NCI-H146 treated with DMSO at 0.1 percent for 48 hours (cell line): Measurements from ENCODE around the gene PRR16.

Experiments used
- DNase-seq: peaks from one replicate; lab custom pipeline; 2025; ENCODE audit not compliant: unreplicated experiment; lab: John Stamatoyannopoulos, UW

The PRR16 gene

GRCh38 chr5:120567066-120567465 lies 103.0 kb downstream of the PRR16 start:
- DNase-seq: no peak

- DNase-seq: no peak
Observed at GRCh38 chr5:120567921-120568320, 103.8 kb downstream of the PRR16 start.

- no peak for DNase-seq
Observed at GRCh38 chr5:120568711-120569110, 104.6 kb downstream of the PRR16 start.

GRCh38 chr5:120576588-120576987 lies 112.5 kb downstream of the PRR16 start:
- DNase-seq: no peak

DNA sequence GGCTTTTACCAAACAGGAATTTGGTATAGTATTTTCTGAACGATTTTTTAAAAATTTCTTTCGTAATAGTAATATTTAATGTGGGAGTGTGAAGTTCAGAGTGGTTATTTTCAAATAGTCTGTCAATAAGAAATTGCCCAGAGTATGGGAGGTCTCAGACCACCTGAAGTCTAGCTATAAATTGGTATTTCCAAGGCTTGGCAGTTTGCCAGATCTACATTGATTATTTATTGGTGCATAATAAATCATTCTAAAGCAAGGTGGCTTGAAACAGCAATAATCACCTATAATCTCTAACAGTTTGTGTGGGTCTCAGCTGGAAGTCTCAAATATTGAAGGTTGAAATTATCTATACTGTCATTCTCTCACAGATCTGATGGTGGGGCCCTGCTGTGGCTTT lies 118.5 kb downstream of the PRR16 start:
- no peak for DNase-seq

GRCh38 chr5:120586646-120587045 lies 122.5 kb downstream of the PRR16 start:
- DNase-seq: no peak

- no peak for DNase-seq
Observed at GRCh38 chr5:120591911-120592310, 127.8 kb downstream of the PRR16 start.

- DNase-seq: no peak
Observed at GRCh38 chr5:120599576-120599975, 135.5 kb downstream of the PRR16 start.

- no peak for DNase-seq
Observed at GRCh38 chr5:120600639-120601038, 136.5 kb downstream of the PRR16 start.

DNA sequence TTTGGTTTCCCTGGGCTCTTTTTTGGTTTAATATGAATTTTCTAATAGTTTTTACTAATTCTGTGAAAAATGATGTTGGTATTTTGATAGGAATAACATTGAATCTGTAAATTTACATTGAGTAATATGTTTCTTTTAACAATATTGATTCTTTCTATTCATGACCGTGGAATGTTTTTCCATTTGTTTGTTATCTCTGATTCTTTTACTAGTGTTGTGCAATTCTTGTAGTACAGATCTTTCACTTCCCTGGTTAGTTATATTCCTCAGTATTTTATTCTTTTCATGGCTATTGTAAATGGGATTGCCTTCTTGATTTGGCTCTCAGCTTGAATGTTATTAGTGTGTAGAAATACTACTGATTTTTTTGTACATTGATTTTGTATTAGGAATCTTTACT lies 137.9 kb downstream of the PRR16 start:
- DNase-seq: no peak

DNA sequence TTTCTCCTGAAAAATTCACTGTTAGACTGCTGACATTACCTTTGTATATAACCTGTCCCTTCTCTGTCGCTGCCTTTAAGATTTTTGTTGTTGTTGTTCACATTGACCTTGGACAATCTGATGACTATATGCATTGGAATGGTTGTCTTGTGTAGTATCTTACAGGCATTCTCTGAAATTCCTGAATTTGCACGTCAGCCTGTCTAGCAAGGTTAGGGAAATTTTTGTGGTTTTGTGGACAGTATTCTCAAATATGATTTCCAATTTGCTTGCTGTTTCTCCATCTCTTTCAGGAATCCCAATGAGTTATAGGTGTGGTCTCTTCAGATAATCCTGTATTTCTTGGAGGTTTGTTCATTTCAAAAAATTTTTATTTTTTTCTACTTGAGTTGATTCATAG lies 140.8 kb downstream of the PRR16 start:
- DNase-seq: no peak

DNA sequence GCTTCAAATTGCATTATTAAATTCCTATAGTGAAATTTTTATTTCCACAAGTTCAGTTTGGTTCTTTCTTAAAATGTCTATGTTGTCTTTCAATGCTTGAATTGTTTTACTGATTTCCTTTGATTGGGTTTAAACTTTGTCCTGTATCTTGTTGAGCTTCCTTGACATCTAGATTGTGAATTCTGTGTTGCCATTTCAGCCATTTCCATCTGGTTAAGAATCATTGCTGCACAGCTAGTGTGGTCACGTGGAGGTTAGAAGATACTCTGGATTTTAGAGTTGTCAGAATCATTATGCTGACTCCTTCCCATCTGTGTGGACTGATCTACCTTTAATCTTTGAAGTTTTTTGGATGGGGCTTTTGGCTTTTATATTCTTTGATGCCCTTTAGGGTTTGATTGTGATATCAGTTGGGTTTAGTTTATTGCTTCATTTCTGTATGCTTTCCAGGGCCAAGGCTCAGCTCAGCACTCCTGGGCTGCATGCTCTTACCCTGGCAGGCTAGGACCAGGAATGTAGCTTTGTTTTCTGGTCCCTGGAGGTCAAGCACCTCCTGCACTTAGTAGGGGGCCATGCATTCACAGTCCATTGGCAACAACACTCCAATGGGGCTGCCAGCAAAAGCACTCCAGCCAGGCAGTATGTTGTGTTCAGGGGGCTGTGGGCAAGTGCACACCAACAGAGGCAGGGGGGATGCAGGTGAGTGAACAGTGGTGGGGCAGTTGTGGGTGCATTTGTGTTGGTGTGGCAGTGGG lies 141.4 kb downstream of the PRR16 start:
- no peak for DNase-seq

GRCh38 chr5:120609570-120609969 lies 145.5 kb downstream of the PRR16 start:
- no peak for DNase-seq

DNA sequence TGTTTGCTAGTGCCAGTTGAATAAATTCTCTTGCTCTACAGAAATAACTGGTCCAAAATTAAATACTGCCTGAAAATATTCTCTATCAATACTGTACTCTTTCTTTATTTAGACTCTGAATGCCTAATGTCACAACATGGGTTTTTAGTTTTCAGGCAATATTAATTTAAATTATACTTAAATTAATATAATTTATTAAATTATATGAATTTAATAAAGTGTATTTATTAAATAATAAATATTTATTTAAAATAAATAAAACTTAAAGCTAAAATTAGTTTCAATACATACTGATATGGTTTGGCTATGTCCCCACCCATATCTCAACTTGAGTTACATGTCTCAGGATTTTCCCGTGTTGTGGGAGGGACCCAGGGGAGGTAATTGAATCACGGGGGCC lies 146.0 kb downstream of the PRR16 start:
- no peak for DNase-seq

DNA sequence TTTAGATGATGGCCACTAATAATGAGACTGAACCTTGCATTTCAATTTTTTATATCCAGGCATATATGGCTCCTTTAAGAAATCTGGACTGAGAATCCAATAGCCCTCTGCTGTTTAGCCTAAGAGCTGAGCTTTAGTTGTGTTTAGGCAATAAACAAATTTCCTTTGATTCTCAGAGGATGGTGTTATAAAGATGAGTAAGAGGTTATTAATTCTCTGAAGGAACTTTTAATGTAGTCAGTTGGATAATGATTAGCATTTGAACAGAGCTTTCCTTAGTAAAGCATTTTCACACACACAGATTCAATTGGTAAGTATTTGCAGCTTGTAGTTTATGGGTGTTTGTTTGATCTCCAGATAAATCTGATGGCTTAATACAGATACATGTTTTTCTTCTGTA lies 149.6 kb downstream of the PRR16 start:
- no peak for DNase-seq

DNA sequence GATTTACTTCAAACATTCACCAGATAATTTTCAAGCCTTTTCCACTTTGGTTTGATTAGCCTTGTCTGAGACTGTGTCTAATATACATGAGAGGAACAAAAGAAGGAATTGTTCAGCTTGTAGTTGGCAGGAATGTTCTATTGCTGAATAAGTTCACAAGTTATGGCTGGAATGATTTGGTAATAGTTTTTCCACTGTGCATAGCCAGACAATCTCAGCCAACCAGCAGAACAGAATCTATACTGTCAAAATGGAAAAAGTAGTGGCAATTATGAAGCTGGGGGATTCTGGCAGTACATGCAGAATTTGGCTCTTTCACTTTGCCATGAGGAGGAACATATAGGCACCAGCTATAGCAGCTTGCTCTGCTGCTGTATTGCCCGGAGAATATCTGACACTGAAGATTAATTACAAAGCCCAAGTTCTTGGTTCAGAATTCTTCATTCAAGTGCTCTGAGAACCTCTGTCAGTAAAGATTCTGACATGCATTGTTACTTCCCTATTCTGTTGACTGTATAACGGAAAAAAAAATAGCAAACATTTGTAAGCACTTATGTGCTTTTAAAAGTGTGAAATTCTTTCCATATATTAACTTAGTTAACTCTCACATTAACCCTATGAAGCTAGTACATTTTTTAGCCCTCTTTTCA lies 150.6 kb downstream of the PRR16 start:
- no peak for DNase-seq

GRCh38 chr5:120615967-120616645 lies 152.0 kb downstream of the PRR16 start:
- DNase-seq: no peak

DNA sequence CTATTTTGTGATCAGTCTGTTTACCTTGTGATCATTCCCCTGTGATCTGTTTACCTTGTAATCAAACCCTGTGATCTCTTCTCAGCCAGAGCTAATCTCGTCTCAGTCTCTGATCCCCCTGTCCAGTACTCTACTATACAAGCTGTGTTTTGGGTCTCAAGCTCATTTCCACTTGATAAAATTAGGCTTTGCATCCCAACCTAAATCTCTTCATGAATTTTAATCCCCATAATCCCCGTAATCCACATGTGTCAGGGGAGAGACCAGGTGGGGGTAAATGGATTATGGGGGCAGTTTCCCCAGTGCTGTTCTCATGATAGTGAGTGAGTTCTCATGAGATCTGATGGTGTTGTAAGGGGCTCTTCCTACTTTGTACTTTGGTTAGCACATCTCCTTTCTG lies 157.2 kb downstream of the PRR16 start:
- DNase-seq: no peak

DNA sequence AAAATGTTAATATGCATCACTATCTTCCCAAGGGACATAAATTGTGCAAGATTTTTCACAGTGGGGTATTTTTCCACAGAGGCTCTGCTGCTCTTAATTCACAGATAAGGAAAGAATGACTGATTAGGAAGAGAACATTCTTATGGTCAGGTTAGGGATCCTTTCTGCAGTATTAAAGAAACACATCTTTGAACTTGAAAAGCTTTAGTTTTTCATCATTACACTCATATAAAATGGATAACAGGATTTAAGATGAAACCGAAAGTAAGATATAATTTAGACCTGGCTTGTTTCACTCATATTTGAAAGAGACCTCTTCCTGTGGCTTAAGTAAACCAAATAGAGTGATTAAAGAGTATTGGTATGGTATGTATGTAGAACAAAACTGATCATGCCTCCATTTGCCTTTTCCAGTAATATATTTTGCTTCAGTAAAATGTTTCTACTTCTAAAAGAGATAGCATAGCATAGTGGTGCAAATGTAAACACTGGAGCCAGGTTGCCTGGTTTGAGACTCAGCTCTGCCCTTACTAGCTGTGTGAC lies 160.0 kb downstream of the PRR16 start:
- no peak for DNase-seq

DNA sequence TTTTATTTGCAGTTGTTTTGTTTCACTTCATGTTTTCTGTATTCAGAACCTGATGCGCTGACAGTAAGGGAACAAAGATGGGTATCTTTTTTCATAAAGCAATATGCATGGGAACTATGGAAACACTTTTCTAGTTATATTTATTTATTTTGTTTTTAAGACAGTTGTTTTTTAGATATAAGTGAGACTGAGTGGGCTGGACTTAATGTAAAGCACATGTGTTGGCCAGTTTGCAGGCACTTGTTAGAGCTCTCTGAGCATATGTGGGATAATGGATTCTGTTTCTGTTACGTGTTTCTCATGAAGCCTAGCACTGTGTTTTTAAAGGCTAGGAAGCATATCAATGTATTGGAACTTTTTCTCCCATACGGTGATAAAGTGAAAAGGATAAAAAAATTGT lies 164.1 kb downstream of the PRR16 start:
- DNase-seq: no peak

- DNase-seq: no peak
Observed at GRCh38 chr5:120630550-120630949, 166.4 kb downstream of the PRR16 start.

- no peak for DNase-seq
Observed at GRCh38 chr5:120631611-120632010, 167.5 kb downstream of the PRR16 start.
